ENCODE measurements around the gene GDI1. TPM values are rescaled to one million over a fixed set of nuclear protein-coding genes. Genes with fewer than 3 reads are reported as not detected.
A peak's percentile ranks its signal among the peaks of the same experiment; 100 is the strongest.

Gene GDI1
- total and polyA plus RNA-seq, 2 of the 8 experiments (the other 6 are each of a cell fraction or from before 2014, with no cell fraction given) = 83.1 to 136 TPM

DNA sequence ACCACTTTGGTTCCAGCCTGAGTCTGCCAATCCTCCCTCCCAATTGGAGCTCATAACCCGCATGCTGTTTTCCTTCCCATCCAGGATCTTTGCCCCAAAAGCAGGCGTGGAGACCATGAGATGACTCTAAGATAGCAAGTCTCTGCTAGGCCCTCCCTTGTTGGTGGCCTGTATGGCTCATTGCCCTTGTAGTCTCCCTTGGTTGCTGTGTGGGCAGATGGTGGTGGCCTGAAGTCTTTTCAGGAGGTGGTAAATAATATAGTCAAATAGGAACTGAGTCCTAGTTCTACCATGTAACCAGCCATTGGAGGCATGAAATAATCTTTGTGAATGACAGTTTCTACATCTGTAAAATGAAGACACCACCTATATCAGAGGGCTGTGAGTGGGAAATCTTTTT lies 7.2 kb upstream of the GDI1 start:
- H3K79me1 ChIP-seq (ENCODE audit: low read depth, low read length) = no peaks in the 10 kb centered on the region
- H3K18ac ChIP-seq (ENCODE audit: extremely low read depth, low read length) = no peak overlapping the region
- H4K8ac ChIP-seq (ENCODE audit: extremely low read depth, insufficient read depth, low read length) = no peak overlapping the region
- H2BK12ac ChIP-seq (ENCODE audit: low read depth, low read length) = no peak overlapping the region
- TF ChIP-seq, protein P1, sequence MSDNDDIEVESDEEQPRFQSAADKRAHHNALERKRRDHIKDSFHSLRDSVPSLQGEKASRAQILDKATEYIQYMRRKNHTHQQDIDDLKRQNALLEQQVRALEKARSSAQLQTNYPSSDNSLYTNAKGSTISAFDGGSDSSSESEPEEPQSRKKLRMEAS (IDR thresholded peaks at IDR 0.05) = no peak
- TF ChIP-seq, protein P2, sequence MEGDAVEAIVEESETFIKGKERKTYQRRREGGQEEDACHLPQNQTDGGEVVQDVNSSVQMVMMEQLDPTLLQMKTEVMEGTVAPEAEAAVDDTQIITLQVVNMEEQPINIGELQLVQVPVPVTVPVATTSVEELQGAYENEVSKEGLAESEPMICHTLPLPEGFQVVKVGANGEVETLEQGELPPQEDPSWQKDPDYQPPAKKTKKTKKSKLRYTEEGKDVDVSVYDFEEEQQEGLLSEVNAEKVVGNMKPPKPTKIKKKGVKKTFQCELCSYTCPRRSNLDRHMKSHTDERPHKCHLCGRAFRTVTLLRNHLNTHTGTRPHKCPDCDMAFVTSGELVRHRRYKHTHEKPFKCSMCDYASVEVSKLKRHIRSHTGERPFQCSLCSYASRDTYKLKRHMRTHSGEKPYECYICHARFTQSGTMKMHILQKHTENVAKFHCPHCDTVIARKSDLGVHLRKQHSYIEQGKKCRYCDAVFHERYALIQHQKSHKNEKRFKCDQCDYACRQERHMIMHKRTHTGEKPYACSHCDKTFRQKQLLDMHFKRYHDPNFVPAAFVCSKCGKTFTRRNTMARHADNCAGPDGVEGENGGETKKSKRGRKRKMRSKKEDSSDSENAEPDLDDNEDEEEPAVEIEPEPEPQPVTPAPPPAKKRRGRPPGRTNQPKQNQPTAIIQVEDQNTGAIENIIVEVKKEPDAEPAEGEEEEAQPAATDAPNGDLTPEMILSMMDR (IDR thresholded peaks at IDR 0.05; ENCODE audit: control extremely low read depth in 1 of 3, insufficient read depth in 1 of 3, low read depth in 1 of 3, low read length in 3 of 3) = no peak
- no peak for TF ChIP-seq CHD2 (IDR thresholded peaks at IDR 0.05; ENCODE audit: low read length)
- TF ChIP-seq, protein P3, sequence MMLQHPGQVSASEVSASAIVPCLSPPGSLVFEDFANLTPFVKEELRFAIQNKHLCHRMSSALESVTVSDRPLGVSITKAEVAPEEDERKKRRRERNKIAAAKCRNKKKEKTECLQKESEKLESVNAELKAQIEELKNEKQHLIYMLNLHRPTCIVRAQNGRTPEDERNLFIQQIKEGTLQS (IDR thresholded peaks at IDR 0.05; ENCODE audit: insufficient read depth, low read depth, low read length) = no peak
- no peak for TF ChIP-seq POLR2A (IDR thresholded peaks at IDR 0.05; ENCODE audit: control extremely low read depth in 1 of 2, low read depth in 2 of 2, low read length in 2 of 2)
- TF ChIP-seq NANOG (IDR thresholded peaks at IDR 0.05; ENCODE audit: insufficient read depth, low read depth, low read length, poor library complexity, severe bottlenecking) = no peak
- TF ChIP-seq MAFK (IDR thresholded peaks at IDR 0.05; ENCODE audit: low read depth, low read length) = no peak
- no peak for TF ChIP-seq CEBPB (IDR thresholded peaks at IDR 0.05; ENCODE audit: low read depth, low read length)
- no peak for TF ChIP-seq CBX8 (IDR thresholded peaks at IDR 0.05; ENCODE audit: borderline replicate concordance, low read depth, low read length)
- ChIA-PET CTCF (ENCODE audit: partially characterized antibody) (interaction anchor here (0.7 to 1.5 kb wide), 7 partner anchors 9 to 59 kb away, joined by 3 to 5 read pairs (median 3); no protein-coding TSS in a partner anchor), POLR2A (ENCODE audit: partially characterized antibody) (interaction anchor here (0.8 to 3.8 kb wide), 7 partner anchors 14 to 81 kb away, joined by 3 to 31 read pairs (median 4); partner anchors contain the start of genes DNASE1L1, FAM50A and RPL10)
- H3K23me2 ChIP-seq (ENCODE audit: low read depth, low read length) = peaks cover 4% of the 10 kb centered on the region; the same call in 1 of the 2 replicates
- peaks cover 0 to 11% (median 7%) of the 10 kb centered on the region in 4 experiments; a peak in 5 of 8 replicates for H3K36me3 ChIP-seq (ENCODE audit: control insufficient read depth in 2 of 4, insufficient read depth in 4 of 4, low read length in 3 of 4)
- DNase-seq (ENCODE audit: low read depth in 1 of 2, low spot score in 2 of 2) (no peak), FAIRE-seq (no peak)
- no peak overlapping the region for H3K56ac ChIP-seq (replicated peaks; ENCODE audit: insufficient read length, low read depth, low read length)
- H3K9me3 ChIP-seq (ENCODE audit: insufficient read depth in 2 of 2, low read depth in 1 of 2, low read length in 1 of 2) = no peaks in the 10 kb centered on the region
- no peak overlapping the region for H2BK20ac ChIP-seq (ENCODE audit: low read length)
- no peaks in the 10 kb centered on the region for H3K4me1 ChIP-seq (replicated peaks in 1 of 4; ENCODE audit: control insufficient read depth in 3 of 4, insufficient read depth in 4 of 4, low read length in 3 of 4)
- H2BK15ac ChIP-seq (ENCODE audit: low read length) = no peak overlapping the region
- H4K91ac ChIP-seq (replicated peaks; ENCODE audit: insufficient read length, low read length) = no peak overlapping the region
- H3K9ac ChIP-seq (replicated peaks in 1 of 4; ENCODE audit: extremely low read depth in 1 of 4, low read depth in 3 of 4, low read length in 3 of 4) = no peak overlapping the region
- no peak overlapping the region for H2BK120ac ChIP-seq (replicated peaks; ENCODE audit: low read depth, low read length)
- no peak overlapping the region for H3K23ac ChIP-seq (ENCODE audit: insufficient read length)
- H3K4me2 ChIP-seq (ENCODE audit: insufficient read depth in 1 of 2, low read depth in 2 of 2, low read length in 2 of 2) = peak overlapping the region; percentile 66 to 82; a peak in 1 of 4 replicates
- no peak overlapping the region for H4K5ac ChIP-seq (ENCODE audit: insufficient read length, low read depth, low read length)
- peaks cover 0 to 4% of the 10 kb centered on the region in 2 experiments for H4K20me1 ChIP-seq (replicated peaks in 1 of 2; ENCODE audit: control insufficient read depth in 1 of 2, insufficient read depth in 2 of 2, low read length in 2 of 2)
- 96% methylated on average over 2 of the region's 2 CpGs; no CpG with 5 or more reads in 1 of the 2 experiments for WGBS, 2 experiments (ENCODE audit: extremely low coverage in 1 of 2, insufficient coverage in 1 of 2, insufficient read length in 1 of 2, insufficient replicate concordance in 2 of 2, low coverage in 1 of 2, low lambda C conversion rate in 2 of 2, missing lambda C conversion rate in 1 of 2)
- no peak overlapping the region for H3K4ac ChIP-seq (replicated peaks; ENCODE audit: insufficient read length, low read depth, low read length)
- no peaks in the 10 kb centered on the region for H3K27me3 ChIP-seq (replicated peaks in 1 of 4; ENCODE audit: control insufficient read depth in 3 of 4, extremely low read depth in 1 of 4, insufficient read depth in 3 of 4, low read length in 3 of 4)
- H3K14ac ChIP-seq (ENCODE audit: insufficient read length) = no peak overlapping the region
- H3K27ac ChIP-seq (ENCODE audit: low read depth, low read length) = no peak overlapping the region
- H2AFZ ChIP-seq (ENCODE audit: low read length) = no peak overlapping the region
- peaks cover 3 to 9% of the 10 kb centered on the region in 2 experiments; a peak in 2 of 4 replicates for H3K79me2 ChIP-seq (ENCODE audit: control insufficient read depth in 1 of 2, insufficient read depth in 2 of 2, low read length in 2 of 2)
- H3K4me3 ChIP-seq (ENCODE audit: extremely low read depth in 1 of 4, insufficient read depth in 2 of 4, low read depth in 3 of 4, low read length in 4 of 4) = peak overlapping the region in 2 of 4 experiments; percentile 30 to 59; a peak in 1 of 8 replicates
- no peak overlapping the region for H2AK5ac ChIP-seq (ENCODE audit: low read depth, low read length)
- no peak overlapping the region for H2BK5ac ChIP-seq (ENCODE audit: low read depth, low read length)

All from H1 (cell line).